IPS-NIHi7 (cell line): Measurements from ENCODE around the gene CPT1B.
"Not testable (repeated sequence)": the region's sequence is repeated elsewhere in the genome, so short reads cannot be mapped to it uniquely, and the experiment has no call there.

Experiments
- DNase-seq: peaks from one replicate; pipeline ENCODE4 v3.0.0; 2012; ENCODE audit warnings: mixed read lengths; ENCODE audit errors: extremely low spot score

CPT1B gene

DNA sequence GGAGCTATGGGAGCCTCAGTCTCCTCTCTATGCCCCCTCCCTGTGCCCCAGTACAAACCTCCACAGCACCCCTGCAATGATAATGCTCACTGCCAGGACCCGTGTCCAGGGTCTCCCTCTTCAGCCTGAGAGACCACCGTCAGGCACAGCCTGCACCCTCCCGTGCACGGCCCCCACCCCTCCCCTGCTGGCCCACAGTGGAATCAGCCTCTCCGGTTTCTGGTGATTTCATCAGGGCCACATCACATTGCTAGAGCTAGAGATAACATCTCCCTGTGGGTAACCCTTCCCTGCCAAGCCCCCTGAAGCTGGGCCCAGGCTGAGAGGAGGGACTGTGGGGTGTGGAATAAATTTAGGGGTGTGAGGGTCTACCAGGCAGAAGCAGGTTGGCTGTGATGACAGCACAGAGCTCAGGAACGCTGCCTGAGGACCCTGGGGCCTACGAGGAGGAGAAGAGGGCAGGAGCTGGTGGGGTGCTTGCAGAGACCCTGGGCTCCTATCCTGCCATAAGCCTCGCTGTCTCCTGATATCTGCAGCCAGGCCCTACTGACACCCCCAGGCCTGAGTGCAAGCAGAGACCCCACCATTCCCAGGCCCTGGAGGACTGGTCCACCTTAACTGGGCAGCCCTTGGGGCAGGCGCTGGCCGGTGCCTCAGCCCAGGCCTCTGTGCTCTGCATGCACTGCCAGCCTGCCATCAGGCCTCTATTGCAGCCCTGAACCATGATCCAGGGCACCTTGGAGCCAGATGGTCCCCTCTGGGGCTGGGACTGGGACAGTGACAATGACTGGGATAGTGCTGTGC lies 32.5 kb downstream of the CPT1B start, which contains the start of gene KLHDC7B:
Gene KLHDC7B (plus strand): TSS at position 378 of the 804 bp plus-strand sequence. CDS start 345 bp downstream, at position 723.
- DNase-seq = no peak

GRCh38 chr22:50544746-50545253 lies 33.4 kb downstream of the CPT1B start:
- DNase-seq = no peak

GRCh38 chr22:50544078-50544745 lies 34.0 kb downstream of the CPT1B start:
- peak; percentile 97 for DNase-seq

DNA sequence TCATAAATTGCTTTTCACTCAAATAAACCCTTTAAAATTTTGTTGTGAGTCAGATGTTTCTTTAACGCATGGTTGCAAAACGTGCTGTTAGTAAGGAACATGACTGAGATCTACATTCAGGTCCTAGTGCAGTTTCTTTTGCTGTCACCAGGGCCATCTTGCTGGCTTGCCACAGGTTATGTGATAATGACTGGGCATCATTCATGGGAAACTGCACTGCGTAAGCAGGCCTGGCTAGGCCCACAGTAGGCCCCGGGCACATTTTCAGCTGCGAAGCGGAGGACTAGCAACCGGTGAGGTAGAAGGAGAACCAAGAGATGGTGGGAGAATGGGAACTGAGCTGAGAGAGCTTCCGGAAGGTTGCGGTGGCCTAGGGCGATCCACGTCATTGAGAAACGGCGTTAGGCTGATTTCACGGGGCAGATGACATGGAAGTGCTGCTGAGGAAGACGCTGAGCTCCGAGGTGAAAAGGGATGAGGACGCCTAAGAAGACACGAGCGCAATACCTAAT lies 35.8 kb downstream of the CPT1B start:
- no peak for DNase-seq

- not testable (repeated sequence) for DNase-seq
Measured at GRCh38 chr22:50541667-50542026, 36.6 kb downstream of the CPT1B start.

GRCh38 chr22:50540381-50540780 lies 37.8 kb downstream of the CPT1B start:
- no peak for DNase-seq

DNA sequence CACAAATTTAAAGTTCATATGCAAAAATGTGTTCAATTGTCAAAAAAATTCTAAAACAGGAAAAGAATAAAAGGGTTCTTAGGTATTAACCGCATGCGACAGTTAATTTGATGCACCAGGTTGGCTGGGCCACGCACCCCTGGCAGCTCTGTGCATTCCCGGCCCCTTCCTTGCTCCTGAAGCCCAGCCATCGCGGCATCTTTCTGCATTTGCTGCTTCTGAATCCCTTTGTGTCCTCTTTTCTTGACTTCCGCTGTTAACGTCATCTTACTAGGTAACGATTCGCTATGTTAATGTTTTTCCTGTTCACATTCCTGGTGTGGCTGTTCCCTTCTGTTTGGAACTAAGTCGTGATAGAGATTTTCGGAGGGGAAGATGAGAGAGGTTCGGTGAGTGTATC lies 40.5 kb downstream of the CPT1B start:
- DNase-seq = no peak

GRCh38 chr22:50536226-50536625 lies 42.0 kb downstream of the CPT1B start:
- no peak for DNase-seq

DNA sequence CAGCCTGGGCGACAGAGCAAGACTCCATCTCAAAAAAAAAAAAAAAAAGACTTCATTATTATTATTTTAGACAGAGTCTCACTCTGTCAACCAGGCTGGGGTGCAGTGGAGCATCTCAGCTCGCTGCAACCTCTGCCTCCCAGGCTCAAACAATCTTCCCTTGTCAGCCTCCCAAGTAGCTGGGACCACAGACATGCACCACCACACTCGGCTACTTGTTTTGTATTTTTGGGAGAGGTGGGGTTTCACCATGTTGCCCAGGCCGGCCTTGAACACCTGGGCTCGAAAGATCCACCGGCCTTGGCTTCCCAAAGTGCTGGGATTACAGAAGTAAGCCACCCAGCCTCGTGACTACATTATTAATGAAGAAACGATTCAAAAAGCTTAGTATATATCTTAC lies 43.1 kb downstream of the CPT1B start:
- no peak for DNase-seq

- DNase-seq = not testable (repeated sequence)
Measured at GRCh38 chr22:50533856-50534711, 44.1 kb downstream of the CPT1B start.

GRCh38 chr22:50532824-50533796 lies 45.1 kb downstream of the CPT1B start:
- DNase-seq = no peak

DNA sequence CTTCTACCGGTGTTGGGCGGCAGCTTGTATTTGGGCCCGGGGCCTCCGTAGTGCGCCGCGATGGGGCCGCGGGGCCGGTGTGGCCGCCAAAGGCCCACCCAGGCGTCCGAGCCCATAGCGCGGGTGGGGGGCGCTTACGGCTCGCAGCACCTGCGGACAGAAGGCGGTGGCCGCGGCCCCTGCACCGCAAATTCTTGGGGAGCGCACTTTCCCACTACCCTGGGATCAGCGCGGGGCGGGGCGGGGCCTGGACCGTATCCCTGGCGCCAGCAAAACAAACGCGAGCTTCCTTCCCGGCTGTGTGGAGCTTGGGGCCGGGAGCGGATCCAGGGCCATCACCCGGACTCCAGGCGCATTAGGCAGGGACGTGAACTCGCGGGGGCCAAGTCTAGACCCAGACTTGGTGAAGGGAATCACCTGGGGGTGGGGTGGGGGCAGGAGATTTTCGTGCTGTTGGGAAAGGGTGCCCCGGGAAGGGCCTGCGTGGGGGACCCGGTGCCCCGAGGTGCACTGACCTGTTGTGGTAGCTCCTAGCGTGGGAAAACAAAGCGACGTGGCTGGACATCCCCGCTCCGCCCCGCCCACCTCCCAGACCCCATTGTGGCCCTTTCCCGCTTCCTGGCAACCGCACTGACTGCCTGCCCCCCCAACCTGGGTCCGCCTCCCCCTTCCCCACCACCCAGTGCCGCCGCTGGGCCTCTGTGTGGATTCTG lies 46.1 kb downstream of the CPT1B start:
- peak; percentile 61 for DNase-seq

GRCh38 chr22:50531546-50531961 lies 46.7 kb downstream of the CPT1B start:
- DNase-seq = no peak

DNA sequence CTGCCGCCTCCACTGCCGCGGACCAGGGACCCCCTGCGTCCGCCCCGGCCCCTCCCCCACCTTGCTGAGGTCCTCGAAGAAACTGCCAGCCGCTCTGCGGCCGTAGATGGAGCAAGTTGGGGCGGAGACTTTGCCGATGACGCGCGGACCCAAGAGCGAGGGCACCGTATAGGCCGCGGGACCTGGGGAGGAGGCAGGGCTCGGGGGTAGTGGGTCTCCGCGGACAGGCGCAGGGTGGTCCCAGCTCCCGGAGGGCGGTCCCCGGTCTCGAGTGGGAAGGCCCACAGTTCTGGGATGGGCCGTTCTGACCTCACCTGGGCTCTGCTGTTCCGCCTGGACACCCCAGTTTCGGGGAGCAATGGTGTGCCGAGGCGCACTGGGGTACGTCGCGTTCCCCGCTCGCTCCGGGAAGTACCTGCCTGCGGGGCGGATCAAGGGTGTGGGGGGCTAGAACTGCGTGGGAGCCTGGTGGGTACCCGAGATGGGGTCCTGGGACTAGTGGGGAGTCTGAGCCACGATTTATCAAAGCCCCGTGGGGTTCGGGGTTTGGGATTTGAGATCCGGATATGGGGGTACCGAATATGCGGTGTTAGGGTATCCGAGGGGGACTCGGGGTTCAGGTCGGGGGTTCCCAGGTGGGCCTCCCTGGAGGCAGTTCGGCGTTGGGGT lies 47.2 kb downstream of the CPT1B start:
- DNase-seq = peak; percentile 76

- DNase-seq = no peak
Measured at GRCh38 chr22:50530580-50530876, 47.7 kb downstream of the CPT1B start.

DNA sequence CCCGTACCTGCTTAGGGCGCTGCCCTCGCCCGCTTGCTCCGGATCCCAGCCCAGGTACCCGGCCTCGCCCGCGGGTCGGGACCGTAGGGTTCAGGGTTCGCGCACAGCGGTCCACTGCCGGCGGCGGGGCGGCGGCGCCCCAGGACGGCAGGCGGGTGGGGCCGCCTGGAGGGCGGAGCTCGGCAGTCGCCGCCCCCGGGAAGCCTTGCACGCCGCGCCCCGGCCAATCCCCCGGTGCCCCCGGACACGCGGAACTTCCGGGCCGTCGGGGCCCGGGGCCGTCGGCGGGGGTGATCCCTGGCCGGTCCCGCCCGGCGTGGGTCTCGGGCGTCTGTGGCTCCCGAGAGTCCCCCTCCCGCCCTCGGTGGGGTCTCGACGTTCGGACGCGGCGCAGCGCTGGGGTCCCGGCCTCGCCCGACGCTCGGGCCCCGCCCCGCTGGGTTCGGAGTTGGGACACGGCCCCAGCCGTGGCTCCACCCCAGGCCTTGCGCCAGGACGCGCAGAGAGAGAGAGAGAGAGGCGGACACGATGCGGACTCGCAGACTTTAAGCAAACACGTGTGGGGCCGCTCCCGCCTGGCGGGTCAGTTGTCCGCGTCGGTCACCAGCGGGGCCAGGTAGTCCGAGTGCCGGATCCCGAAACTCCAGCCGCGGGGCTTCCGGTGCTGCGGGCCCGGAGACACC lies 48.2 kb downstream of the CPT1B start, which contains the start of gene TYMP:
Gene TYMP (minus strand): TSS at position 116 of the 683 bp plus-strand sequence. CDS start 303 bp downstream, outside the sequence.
- DNase-seq = peak; percentile 8

DNA sequence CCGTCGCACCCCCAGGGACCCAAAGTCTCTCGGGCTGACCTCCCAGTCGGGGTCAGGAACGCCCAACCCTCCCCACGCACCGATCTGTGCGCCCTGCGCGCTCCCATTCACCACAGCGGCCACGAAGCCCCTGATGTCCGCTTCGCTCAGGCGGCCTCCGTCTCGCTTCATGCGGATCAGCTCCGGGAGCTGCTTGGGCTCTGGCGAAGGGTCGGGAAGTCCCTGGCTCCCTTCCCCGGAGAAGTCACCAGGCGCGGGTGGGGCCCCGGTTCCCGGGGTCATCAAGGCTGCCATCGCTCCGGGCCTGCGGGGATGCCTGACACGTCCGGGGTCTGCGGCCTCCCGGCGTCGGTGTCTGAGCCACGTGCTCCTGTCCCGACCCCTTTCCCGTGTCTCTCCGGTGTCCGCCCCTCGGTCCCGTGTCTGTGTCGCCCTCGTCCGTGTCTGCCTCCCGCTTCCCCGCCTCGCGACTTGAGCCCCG lies 48.8 kb downstream of the CPT1B start:
- DNase-seq = no peak

DNA sequence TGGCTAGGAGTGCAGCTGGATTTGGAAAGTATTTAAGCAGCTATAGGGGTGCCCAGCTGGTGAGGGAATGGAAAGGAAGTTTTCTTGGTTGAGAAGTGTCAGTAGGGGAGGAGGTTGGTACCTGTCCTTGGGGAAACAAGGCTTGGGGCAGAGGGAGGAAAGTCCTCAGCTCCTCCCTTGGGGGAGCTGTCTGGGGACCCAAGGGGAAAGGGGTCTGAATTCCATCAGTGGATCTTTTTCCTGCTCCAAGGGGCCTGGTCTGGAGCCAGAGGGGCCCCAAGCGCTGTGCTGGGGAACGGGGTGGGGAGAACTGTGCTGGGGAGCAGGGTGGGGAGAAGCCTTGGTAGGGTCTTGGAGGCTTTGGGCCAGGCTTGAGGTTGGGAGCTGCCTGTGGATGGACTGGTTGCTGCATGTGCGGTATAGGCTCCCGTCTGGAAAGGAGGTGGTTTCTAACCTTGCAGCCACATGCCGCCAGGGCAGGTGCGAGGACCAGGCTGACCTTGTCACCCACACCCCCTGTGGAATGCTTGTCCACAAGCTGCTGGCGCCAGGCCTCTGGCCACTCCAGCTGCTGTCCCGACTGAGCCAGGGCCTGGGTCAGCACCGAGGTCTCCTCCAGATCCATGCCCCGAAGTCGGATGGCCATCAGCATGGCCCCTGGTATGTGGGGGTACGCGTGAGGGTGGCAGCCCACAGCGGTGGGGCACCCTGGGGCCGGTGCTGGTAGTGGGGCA lies 49.4 kb downstream of the CPT1B start:
- DNase-seq = no peak
